Activated gamma-delta T cell (primary cell): Measurements from ENCODE around the gene RRN3.
"Not testable (repeated sequence)": the region's sequence is repeated elsewhere in the genome, so short reads cannot be mapped to it uniquely, and the experiment has no call there.

Source experiments
- DNase-seq: peaks from one replicate; lab custom pipeline; 2025; lab: John Stamatoyannopoulos, UW

The RRN3 gene

DNA sequence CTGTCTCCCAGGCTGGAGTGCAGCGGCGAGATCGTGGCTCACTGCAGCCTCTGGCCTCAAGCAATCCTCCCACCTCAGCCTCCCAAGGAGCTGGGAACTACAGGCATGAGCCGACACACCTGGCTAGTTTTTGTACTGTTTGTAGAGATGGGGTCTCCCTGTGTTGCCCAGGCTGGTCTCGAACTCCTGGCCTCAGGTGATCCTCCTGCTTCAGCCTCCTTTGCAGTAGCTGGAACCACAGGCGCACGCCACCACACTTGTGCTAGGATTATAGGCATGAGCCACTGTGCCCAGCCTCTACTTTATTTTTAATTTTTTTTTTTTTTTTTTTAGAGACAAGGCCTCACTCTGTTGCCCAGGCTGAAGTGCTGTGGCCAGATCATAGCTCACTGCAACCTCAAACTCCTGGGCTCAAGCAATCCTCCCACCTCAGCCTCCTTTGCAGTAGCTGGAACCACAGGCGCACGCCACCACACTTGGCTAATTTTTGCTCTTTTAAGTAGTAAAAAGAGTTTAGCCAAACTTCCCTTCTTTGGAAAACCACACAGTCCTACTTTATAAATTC is 42.6 kb downstream of the RRN3 start:
- no peak for DNase-seq

DNA sequence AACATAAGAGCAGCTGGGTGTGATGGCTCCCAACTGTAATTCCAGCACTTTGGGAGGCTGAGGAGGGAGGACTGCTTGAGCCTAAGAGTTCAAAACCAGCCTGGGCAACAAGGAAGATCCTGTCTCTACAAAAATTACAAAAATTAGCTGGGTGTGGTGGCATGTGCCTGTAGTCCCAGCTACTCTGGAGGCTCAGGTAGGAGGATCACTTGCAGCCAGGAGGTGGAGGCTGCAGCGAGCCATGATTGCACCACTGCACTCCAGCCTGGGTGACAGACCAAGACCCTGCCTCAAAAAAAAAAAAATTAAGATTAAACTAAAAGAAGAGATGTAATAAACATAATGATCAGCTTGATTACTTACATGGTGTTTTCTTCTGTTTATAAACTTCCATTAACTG is 43.6 kb downstream of the RRN3 start:
- not testable (repeated sequence) for DNase-seq

DNA sequence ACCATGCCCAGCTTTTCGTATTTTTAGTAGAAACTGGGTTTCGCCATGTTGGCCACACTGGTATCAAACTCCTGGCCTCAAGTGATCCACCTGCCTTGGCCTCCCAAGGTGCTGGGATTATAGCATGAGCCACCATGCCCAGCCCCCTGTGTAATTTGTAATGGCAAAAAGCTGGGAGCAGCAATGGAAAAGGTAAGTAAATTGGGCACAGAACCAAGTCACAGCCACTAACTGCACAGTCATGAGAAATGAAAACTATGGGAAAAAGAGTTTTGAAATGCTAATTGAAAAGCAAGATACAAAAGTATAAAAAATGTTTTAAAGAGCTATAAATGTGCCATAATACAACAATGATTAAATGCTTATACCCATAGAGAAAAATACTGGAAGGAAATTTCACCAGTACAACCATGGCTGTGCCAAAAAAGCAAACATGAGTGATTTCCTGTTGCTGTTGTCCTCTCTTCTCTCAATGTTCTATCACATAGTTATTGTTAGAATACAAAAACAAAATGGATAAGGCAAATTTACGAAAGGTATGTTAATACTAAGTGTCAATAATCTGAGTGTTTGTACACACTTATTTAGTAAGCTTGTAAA is 44.4 kb downstream of the RRN3 start:
- DNase-seq: no peak

DNA sequence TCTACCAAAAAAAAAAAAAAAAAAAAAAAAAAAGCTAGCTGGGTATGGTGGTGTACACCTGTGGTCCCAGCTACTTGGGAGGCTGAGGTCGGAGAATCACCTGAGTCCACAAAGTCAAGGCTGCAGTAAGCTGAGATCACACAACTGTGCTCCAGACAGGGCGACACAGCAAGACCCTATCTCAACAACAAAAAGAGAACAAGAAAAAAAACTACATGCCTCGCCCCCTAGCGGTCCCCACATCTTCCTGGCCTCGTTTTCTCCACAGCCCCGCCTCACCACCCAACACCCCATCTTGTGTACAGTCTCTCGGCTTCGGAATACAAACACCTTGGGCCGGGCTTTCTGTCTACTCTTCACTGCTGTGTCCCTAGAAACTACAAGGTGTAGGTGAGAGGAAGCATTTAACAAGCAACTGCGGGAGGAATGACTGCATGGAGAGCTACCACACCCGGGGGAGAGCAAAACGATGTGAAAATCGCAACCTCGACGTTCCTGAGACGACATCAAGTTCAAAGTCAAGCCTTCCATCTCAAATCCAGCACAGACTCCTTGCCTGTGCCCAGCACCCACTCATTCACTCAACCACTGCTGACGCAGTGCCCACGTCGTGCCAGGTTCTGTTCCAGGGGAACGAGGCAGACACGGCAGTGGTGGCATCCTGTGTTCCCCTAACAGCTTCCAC is 47.2 kb downstream of the RRN3 start:
- no peak for DNase-seq

DNA sequence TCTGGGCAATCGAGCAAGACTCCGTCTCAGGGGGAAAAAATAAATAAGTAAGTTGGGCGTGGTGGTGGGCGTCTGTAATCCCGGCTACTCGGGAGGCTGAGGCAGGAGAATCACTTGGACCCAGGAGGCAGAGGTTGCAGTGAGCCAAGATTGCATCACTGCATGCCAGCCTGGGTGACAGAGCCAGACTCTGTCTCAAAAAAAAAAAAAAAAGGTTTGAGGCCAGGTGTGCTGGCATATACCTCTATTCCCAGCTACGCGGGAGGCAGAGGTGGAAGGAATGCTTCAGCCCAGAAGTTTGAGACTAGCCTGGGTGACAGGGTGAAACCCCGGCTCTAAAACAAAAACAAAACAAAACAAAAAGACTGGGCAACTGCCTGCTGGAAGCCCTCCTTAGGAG is 48.8 kb downstream of the RRN3 start:
- not testable (repeated sequence) for DNase-seq

DNA sequence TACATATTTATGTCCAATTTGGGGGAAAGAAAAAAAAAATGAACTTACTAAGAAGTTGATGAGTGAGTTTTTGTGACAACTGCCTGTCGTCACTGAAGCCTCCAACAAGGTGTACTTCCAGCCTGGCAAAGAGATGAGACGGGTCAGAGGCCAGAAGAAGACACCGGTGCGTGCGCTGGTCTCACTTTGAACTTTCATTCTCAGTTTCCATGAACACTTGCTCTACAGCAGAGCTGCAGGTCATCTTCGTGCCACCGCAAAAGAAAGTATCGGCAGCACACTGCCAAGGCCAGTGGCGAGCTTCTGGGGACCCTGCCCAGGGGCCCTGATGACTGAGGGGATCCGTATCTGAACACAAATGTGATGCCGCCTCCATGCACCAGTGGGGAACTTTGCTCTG is 49.8 kb downstream of the RRN3 start:
- no peak for DNase-seq

DNA sequence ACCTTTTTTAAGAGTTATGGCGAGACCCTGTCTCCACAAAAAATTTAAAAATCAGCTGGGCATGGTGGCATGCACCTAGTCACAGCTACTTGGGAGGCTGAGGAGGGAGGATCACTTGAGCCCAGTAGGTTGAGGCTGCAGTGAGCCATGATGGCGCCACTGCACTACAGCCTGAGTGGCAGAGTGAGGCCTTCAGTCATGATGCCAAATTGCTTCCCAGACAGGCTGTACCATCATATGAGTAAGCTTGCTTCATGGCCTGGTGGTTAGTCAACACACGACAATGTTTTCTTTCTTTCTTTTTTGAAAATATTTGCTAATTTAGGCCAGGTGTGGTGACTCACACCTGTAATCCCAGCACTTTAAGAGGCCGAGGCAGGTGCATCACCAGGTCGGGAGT is 50.7 kb downstream of the RRN3 start:
- no peak for DNase-seq

DNA sequence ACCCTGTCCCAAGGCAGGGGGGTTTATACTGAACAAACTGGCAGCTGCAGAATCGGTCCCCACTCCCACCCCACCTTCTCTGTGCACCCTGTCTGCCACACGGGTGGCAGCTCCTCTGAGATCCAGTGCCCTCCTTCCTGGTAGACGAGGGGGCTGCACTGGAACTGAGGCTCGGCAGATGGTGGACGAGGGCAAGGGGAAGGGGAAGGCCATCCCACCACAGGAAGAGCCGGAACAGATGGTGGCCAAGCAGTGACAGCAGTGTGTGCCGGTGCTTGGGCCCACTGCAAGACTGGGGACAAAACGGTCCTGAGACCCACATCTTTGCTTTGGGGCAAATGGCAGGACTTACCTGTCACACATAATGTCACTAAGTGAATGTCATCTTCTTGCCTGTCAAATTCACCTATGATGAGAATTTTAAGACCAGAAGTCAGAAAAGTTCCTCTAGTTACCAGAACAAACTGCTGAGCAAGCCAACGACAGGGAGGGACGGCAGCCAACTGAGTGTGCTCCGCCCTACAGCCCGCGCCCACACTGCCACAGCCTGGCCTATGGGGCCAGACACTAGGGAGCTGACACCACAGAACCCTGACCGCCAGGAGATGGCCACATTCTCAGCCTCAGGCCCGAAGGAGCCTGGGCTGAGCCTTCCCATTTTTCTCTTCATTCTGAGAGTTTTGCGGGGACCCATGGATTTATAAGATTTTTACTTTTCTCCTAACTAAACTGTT is 52.6 kb downstream of the RRN3 start:
- DNase-seq: no peak

DNA sequence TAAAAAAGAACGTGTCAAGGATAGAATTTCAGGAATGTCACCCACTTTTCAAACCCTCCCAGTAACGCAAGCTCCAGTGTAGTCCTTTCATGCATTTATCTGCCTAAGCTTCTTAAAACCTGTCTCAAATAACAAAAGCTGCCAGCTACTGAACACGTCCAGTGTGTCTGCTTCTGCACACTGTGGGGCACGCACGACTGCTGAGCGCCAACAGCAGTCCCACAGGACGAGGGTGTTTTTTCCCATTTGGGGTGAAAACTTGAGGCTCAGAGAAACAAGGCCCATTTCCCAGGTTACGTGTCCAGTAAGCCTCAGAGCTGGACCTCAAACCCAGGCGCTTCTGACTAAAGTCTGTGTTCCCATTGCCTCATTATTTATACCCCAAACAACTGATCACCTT is 55.4 kb downstream of the RRN3 start:
- DNase-seq: no peak

DNA sequence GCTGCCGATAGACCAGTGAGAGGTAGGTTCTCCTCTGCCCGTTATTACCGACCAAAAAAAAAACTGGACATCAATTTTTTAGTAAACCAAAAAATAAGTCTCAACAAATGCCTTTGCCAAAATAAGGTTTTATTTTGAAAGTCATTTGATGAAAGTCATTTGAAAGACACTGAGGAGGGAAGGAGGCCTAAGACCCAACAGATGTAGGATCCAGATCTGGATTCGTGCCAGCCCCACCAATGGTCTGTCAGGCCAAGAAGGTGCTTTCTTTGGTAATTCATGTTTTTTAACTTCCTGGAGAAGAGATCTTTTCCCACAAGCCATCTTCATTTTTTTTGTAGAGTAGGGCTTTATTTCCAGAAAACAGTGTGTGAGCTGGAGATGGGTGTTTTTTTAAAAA is 56.3 kb downstream of the RRN3 start:
- DNase-seq: no peak

DNA sequence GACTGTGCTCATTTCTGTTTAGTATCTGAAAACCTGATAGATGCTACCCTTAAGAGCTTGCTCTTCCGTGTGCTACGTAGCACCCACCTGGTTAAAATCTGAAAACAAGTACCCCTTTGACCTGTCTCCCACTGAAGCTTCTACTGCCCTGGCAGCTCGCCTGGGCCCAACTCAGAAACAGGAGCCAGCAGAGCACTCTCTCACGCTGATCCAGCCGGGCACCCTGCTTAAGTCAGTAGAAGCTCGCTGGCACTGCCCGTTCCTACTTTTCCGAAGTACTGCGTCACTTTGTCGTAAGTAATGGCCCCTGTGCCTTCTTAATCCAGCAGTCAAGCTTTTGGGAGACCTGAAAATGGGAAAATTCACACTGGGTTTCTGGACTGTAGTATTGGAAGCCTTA is 57.1 kb downstream of the RRN3 start:
- no peak for DNase-seq

DNA sequence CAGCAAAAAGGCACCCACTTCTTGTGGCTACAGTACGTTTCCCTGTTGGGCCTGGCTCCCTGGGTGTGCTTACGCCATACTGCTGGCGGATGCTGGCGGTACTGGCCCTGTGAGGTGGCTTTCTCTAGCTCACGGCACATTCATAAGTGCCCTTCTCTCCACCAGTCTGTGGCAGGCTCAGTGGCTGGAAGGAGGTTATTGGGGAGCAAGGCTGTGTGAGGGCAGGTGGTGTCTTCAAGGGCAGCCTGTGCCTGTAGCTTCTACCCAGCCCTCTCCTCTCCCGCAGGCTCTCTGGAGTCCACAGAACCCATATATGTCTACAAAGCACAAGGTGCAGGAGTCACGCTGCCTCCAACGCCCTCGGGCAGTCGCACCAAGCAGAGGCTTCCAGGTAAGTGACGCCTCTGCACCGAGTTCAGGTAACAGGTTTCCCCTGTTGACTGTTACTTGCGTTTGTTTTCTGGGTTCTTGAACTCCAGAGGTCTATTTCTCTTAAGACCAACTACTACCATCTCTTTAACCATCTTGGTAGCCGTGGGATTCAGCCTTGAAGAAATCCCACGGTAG is 58.8 kb downstream of the RRN3 start:
- no peak for DNase-seq

DNA sequence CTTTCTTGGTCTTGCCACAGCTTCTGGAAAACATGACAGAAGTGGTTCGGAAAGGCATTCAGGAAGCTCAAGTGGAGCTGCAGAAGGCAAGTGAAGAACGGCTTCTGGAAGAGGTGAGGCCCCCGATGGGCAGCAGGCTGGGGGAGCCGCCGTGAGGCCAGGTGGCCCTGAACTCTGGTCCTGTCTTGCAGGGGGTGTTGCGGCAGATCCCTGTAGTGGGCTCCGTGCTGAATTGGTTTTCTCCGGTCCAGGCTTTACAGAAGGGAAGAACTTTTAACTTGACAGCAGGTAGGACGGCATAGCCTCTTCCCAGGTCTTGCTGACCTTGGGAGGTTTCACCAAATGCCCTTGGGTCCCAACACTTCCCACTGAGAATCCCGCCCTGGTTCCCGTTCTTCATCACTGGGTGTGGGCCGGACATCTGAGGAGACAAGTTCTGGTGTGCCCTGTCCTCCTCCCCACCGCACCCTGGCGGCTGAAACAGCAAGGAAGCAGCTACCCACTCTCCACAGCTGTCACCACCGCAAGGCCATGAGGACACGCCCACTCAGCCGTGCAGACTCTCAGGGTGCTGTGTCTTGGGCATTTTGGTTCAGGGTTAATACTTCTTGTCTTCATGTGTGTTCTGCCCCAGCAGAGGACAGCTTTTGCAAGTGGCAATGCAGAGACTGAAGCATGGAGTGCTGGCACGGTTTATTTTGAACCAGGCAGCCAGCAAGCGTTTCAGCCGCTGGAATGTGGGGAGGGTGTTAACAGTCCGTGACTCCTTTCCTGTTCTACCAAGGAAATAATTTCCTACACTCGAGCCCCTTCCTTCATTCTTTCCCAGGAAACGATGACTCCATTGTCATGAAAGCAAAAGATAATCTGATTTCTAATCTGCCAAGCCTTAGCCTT is 59.6 kb downstream of the RRN3 start:
- no peak for DNase-seq

DNA sequence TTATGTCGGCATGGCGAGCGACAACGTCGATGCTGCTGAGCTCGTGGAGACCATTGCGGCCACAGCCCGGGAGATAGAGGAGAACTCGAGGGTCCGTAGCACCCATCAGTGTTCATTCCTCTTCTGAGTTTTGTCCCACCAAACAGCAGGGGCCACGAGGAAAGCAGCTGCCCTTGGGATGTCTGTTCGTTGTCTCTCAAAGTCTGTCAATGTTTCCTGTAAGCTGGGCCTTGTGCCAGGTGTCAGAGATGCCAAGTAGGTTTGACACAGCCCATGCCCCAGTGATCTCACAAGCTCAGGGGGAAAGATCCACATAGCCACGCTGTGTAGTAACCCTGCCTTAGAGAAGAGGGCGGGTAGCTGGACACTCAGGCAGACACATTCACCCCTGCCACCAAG is 60.8 kb downstream of the RRN3 start:
- no peak for DNase-seq

DNA sequence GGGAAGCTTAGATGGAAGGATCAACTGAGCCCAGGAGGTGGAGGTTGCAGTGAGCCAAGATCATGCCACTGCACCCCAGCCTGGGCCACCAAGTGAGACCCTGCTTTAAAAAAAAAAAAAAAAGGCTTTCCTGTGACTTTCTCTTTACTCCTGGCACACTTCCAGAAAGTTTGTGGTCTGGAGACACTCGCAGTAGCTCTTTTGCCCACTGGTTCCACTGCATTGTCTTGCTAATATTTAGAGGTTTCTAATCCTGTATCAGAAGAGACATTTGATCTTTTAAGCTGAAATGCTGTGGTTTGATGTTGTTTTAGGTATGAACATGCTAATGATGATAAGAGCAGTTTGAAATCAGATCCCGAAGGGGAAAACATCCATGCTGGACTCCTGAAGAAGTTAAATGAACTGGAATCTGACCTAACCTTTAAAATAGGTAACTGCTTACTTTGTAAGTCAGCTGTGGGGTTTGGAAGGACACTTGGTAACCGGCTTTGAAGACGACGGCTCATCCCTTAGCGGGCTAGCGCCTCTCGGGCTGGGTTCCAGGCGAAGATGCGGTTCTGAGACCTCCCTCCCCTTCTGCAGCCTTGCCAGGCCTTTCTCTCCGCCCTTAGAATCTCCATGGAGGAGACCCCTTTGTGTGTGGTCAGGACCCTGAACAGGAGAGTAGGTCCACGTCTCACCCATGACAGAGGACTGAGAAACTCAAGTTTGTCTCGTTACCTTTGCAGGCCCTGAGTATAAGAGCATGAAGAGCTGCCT is 61.3 kb downstream of the RRN3 start:
- DNase-seq: no peak

DNA sequence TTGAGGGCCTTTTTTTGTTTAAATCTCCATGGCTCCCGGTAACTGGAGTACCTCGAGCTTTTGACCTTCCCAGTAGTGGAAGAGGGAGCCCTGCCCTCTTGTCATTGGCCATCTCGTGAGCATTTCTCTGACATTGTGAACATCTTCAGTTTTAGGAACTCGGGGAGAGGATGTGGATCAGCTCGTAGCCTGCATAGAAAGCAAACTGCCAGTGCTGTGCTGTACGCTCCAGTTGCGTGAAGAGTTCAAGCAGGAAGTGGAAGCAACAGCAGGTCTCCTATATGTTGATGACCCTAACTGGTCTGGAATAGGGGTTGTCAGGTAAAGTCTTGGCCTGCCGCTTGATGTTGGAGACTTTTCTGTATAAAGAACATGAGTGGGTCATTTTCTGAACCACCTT is 62.5 kb downstream of the RRN3 start:
- DNase-seq: no peak

DNA sequence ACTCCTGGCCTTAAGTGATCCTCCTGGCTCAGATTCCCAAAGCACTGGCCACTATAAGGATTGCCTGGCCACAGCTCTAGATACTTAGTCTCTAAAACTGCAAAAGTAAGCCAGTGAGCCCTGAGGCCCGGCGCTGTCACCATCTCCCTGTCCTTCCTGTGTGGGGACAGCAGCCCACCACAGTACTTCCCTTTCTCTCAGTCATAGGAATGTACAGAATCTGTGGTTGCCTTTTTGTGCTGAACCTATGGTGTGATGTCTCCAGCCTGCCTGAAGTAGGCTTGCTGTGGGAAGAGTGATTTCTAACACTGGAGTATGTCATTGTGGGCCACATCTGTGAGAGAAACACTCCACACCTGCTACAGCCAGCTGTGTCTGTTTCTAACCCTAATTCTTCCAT is 62.9 kb downstream of the RRN3 start:
- no peak for DNase-seq

DNA sequence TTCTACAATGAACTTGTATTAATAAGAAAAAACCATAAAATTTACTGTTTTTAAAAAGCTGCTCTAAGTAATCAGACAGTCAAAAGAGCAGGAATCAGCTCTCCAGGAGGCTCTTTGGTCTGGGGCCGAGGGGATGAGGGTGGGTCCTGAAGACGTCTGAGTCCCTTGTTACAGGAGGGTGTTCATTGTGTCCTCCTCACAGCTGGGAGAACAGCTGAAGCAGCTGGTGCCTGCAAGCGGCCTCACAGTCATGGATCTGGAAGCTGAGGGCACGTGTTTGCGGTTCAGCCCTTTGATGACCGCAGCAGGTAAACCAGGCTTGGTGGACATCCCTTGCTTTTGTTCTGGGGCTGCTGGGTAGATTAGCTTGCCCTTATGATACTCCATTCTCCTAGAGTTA is 64.3 kb downstream of the RRN3 start:
- DNase-seq: not testable (repeated sequence)

DNA sequence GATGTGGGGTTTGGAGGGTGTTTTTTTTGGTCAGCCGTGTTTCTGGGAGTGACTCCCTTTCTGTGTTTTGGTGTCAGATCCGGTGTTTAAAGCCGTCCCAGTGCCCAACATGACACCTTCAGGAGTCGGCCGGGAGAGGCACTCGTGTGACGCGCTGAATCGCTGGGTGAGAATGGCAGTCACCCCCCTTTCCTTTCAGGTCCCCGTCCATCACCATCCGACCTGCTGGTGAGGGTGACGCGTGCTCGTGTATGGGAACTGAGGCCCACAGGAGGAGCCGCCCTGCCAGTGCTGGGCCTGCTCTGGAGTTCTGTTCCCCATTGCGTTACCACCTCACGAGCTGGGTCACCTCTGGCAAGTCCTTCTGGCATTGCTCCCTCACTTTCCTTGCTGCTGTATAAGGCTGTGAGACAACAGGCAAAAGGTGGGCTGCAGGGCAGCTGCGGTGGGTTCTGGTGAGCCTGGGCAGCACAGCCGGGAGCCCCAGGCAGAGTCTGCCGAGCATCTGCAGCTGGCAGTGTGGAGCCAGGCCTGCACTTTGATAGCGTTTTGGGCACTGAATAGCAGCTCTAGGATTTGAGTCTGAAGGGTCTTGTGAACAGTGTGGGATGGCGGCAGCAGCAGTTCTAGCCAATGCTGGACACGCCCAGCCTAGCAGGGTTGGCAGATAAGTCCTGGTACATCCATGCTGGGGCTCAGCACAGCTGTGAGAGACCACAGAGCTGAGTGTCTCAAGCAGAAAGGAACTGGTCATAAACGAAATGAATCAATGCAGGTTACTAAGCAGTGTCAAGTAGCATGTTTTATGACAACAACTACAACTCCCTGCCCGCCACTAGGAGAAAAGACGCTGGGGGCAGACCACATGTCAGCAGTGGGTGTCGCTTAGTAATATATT is 65.0 kb downstream of the RRN3 start:
- not testable (repeated sequence) for DNase-seq

DNA sequence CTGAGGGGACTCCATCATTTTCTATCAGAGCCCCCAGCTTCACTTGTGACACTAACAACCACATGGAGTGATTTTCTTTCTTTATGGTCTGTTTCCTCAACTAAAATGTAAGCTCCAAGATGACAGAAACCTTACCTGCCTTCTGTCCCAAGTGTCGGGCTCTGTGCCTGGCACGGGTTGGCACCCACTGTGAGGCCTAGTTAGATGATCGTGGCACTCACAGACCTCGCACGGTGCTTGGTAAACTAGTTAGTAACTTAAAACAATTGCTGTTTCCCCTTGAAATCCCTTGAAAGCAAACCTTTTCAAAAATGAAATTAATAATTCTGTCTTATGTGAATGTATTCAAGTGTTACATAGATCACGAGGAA is 65.7 kb downstream of the RRN3 start:
- not testable (repeated sequence) for DNase-seq
